ENCODE measurements around the gene TXNDC11. TPM values are rescaled to one million over a fixed set of nuclear protein-coding genes. Genes with fewer than 3 reads are reported as not detected.

TXNDC11 gene
- total RNA-seq, 1 donor from 2014 or later: 86.5 TPM

DNA sequence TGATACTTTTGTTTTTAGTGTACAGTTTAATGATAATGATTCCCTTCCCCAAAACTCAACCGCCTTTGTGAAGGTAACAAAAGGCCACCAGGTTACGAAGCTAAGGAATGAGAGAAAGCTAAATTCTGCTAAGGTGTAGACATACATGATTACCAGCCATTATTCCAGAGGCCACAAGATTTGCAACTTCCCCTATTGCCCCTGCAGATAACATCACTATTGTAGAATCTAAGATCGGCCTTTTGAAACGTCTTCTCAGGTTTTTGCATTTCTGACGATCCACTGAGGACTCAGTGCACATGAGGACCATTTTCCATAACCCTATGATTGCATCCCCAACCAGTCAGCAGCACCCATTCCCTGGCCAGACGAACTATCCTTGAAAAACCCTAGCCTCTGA is 108.3 kb downstream of the TXNDC11 start:
- intact Hi-C loops (cut with DNase I): no loop called here
- Histone ChIP-seq H3K4me3 (no peak overlapping the region), H3K27me3 (no peaks in the 10 kb centered on the region), H3K36me3 (no peaks in the 10 kb centered on the region), H3K9me3 (no peaks in the 10 kb centered on the region), H3K27ac (no peak overlapping the region), H3K4me1 (peaks cover 6 to 9% of the 10 kb centered on the region in 2 donors)
- TF ChIP-seq CTCF (IDR thresholded peaks at IDR 0.05): no peak
- DNase-seq (ENCODE audit: low spot score in 2 of 2): no peak

- H3K4me1 ChIP-seq: peaks cover 6 to 9% of the 10 kb centered on the region in 2 donors
- no peak for DNase-seq (ENCODE audit: low spot score in 2 of 2)
- H3K36me3 ChIP-seq: no peaks in the 10 kb centered on the region
- intact Hi-C loops (cut with DNase I): no loop called here
- H3K9me3 ChIP-seq: no peaks in the 10 kb centered on the region
- no peak overlapping the region for H3K4me3 ChIP-seq
- no peaks in the 10 kb centered on the region for H3K27me3 ChIP-seq
- peak overlapping the region; percentile 58 to 74 for H3K27ac ChIP-seq
- no peak for TF ChIP-seq CTCF (IDR thresholded peaks at IDR 0.05)
Measured at GRCh38 chr16:11633113-11633512, 109.5 kb downstream of the TXNDC11 start.

GRCh38 chr16:11632455-11632939 is 110.2 kb downstream of the TXNDC11 start:
- H3K4me1 ChIP-seq: peaks cover 6 to 9% of the 10 kb centered on the region in 2 donors
- no peaks in the 10 kb centered on the region for H3K9me3 ChIP-seq
- intact Hi-C loops (cut with DNase I): no loop called here
- peak in 1 of 2 donors; percentile 83 for DNase-seq (ENCODE audit: low spot score in 2 of 2)
- H3K27ac ChIP-seq: peak overlapping the region; percentile 58 to 74
- TF ChIP-seq CTCF (IDR thresholded peaks at IDR 0.05): no peak
- H3K27me3 ChIP-seq: no peaks in the 10 kb centered on the region
- no peaks in the 10 kb centered on the region for H3K36me3 ChIP-seq
- H3K4me3 ChIP-seq: peak overlapping the region in 1 of 2 donors; percentile 12

DNA sequence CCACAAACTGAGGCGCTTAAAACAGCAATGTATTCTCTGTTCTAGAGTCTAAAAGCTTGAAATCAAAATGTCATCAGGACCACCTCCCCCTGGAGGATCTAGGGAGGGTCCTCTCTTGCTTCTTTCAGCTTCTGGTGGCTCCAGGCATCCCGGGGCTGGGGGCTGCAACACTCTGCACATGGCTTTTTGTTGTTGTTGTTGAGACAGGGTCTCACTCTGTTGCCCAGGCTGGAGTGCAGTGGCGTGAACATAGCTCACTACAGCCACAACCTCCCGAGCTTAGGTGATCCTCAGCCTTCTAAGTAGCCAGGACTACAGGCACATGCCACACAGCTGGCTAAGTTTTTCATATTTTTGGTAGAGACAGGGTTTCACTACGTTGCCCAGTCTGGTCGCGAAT is 111.4 kb downstream of the TXNDC11 start:
- no peak for DNase-seq (ENCODE audit: low spot score in 2 of 2)
- peaks cover 6 to 9% of the 10 kb centered on the region in 2 donors for H3K4me1 ChIP-seq
- no peak overlapping the region for H3K27ac ChIP-seq
- H3K4me3 ChIP-seq: no peak overlapping the region
- no peaks in the 10 kb centered on the region for H3K36me3 ChIP-seq
- no peaks in the 10 kb centered on the region for H3K27me3 ChIP-seq
- no peaks in the 10 kb centered on the region for H3K9me3 ChIP-seq
- intact Hi-C loops (cut with DNase I): no loop called here
- no peak for TF ChIP-seq CTCF (IDR thresholded peaks at IDR 0.05)

GRCh38 chr16:11630768-11631056 is 111.9 kb downstream of the TXNDC11 start:
- Histone ChIP-seq H3K4me3 (no peak overlapping the region), H3K27ac (no peak overlapping the region), H3K36me3 (no peaks in the 10 kb centered on the region), H3K9me3 (no peaks in the 10 kb centered on the region), H3K4me1 (peaks cover 6 to 9% of the 10 kb centered on the region in 2 donors), H3K27me3 (no peaks in the 10 kb centered on the region)
- intact Hi-C loops (cut with DNase I): no loop called here
- TF ChIP-seq CTCF (IDR thresholded peaks at IDR 0.05): no peak
- no peak for DNase-seq (ENCODE audit: low spot score in 2 of 2)

All from ascending aorta (tissue), 2 donors.